HG03442 (cell line): ENCODE measurements around the gene PLEKHO1.
"Not testable (repeated sequence)": the region's sequence is repeated elsewhere in the genome, so short reads cannot be mapped to it uniquely, and the experiment has no call there.

ENCODE experiments used
- ATAC-seq: cut with Tn5 transposase; IDR thresholded peaks from one replicate; pipeline ENCODE4 v1.9.1; 2021; ENCODE audit warnings: mild to moderate bottlenecking, moderate library complexity; ENCODE audit not compliant: unreplicated experiment

Gene PLEKHO1, protein sequence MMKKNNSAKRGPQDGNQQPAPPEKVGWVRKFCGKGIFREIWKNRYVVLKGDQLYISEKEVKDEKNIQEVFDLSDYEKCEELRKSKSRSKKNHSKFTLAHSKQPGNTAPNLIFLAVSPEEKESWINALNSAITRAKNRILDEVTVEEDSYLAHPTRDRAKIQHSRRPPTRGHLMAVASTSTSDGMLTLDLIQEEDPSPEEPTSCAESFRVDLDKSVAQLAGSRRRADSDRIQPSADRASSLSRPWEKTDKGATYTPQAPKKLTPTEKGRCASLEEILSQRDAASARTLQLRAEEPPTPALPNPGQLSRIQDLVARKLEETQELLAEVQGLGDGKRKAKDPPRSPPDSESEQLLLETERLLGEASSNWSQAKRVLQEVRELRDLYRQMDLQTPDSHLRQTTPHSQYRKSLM

DNA sequence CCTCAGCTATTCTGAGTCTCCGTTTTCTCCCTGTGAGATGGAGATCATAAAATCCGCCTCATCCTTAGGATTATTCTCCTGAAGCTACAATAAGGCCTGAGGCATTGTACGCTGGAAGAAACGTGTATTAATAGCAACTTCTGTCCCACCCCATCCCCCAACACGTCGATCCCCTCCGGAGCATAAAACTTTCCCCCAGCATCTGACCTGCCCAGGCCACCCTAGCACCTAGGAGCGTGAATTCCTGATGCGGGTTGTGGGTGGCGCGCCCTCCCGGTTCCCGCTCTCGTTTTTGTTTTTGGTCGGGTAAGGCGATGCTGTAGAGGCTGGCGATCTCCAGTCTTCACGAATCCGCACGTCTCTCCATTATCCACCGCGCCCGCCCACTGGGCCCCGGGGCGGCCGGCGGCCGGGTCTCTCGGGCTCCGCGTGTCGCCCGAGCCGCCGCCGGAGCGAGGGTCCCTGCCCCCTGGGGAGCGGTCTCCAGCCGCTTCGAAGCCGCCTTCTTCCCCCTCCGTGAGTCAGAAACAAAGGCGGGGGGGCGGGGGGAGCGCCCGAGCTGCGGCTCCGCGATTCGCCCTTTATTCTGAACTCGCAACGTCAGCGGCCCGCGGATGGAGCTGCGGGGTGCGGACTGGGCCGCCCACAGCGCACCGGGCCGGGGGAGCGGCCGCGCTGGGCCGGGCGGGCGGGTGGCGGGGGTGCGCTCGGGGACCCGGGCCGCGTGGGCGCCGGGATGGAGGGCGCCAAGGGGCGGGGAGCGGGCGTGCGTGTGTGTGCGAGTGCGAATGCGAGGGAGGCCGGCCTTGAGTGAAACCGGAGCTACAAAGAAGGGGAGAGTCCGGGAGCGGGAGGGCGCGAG is at the start of gene PLEKHO1:
TSS of gene PLEKHO1 (plus strand) at position 646 of the 862 bp plus-strand sequence. CDS start 342 bp downstream, outside the sequence.
- no peak for ATAC-seq

DNA sequence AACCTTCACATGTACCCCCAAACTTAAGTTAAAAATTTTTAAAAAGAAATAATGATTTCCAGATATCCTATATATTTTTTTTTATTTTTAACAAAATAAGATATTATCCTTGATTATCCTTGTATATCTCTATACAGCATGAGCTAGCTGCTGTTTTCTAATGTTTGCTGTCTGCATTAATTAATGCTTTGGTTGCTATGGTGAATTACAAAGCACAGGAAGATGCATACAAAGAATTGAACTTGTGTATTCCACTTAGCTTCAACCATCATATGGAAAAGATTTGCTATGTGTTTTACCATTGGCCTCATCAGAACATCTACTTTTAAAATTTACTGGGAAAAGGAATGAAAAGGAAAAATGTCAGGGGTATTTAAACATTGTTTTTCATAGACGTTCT is 46.7 kb upstream of the PLEKHO1 start:
- no peak for ATAC-seq

DNA sequence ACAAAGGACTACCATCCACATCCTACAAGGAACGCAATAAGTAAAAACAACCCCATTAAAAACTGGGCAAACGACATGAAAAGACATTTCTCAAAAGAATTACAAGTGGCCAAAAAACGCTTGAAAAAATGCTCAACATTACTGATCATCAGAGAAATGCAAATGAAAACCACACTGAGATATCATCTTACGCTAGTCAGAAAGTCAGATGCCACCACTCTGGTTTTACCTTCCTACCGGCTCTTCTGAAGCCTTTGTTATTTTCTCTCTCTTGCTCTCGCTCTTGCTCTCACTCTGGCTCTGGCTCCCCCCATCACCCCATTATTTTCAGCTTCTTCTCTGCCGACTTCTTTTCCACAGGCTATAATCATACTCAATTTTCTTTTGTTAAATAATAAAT is 43.4 kb upstream of the PLEKHO1 start:
- no peak for ATAC-seq

DNA sequence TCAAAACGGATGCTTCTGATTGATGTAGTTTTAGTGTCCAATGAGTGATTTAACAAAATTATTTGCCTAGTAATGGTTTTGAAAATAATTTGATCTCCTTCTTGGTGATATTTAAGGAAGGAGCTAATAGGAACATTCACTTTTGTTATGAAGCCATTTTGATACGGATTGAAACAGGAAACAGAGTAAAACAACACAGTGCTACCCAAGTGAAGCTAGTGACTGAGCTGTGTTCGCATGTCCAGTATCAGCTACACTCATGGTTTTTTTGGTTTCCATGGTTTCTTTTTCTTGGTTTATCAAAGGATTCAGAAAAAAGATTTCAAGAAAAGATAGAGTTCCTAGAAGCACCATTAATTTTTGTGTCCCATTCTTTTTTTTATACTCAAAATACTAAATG is 40.1 kb upstream of the PLEKHO1 start:
- ATAC-seq = no peak

DNA sequence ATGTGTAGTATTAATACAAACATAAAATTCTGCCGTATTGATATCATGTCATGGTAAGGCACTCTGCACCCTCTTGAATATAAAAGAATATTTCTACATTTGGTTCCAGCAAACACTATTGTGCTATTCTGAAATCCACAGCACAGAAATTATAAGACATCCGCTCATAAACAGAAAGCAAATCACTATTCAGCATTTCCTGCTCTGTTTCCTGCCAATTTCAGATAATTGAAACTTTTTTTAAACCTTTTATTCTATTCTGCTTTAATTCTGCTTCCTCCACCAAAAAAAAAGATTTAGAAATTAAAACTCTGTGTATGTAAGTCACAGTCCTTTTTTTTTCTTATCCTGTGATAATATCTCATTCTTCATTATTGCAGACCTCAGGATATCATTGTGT is 39.6 kb upstream of the PLEKHO1 start:
- ATAC-seq = no peak

DNA sequence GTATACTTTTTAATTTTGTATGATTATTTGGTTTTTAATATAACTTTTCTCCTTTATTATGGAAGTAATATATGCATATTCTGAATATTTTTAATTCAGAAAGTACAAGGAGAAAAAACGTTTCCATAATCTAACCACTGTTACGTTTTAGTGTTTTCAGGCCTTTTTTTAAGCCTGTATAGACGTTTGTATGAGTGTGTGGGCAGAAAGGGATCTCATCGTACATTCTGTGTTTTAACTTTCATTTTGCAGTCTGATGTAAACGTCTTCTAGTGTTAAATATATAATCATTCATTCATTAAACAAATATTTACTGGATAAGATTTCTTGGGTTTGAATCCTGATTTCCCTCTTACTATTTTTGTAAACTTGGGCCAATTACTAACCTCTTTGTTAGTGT is 38.0 kb upstream of the PLEKHO1 start:
- ATAC-seq = no peak

DNA sequence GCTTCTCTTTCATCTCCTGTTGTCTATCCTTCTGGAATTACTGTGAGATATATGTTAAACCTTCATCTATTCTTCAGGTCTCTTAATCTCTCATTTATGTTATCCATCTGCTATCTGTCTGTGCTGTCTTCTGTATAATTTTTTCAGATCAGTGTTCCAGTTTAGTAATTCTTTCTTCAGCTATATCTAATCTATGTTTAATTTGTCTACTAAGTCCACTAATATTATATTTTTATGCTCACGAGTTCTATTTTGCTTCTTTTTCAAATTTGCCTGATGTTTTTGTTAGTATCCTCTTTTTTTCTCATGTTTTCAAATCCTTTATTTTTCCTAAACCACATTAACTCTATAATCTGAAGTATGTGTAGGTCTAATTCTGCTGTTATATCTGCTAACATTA is 34.6 kb upstream of the PLEKHO1 start:
- ATAC-seq = no peak

DNA sequence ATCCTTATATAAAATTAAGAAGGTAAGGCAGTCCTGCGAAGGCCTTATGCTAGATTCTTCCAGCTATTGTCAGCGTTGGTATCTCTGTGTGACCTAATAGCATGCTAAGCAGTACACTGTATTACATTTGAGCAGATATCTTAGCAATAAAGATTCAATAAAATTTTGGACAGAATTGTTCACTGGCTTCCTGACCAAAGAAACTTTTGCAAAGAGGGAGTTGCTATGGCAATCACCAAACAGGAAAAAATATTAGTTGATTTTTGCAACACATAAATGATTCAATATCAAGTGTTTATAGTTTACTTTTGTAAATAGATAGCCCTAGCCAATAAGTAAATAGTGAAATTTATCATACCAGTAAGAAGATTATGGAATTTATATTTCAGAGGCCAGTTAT is 31.0 kb upstream of the PLEKHO1 start:
- no peak for ATAC-seq

DNA sequence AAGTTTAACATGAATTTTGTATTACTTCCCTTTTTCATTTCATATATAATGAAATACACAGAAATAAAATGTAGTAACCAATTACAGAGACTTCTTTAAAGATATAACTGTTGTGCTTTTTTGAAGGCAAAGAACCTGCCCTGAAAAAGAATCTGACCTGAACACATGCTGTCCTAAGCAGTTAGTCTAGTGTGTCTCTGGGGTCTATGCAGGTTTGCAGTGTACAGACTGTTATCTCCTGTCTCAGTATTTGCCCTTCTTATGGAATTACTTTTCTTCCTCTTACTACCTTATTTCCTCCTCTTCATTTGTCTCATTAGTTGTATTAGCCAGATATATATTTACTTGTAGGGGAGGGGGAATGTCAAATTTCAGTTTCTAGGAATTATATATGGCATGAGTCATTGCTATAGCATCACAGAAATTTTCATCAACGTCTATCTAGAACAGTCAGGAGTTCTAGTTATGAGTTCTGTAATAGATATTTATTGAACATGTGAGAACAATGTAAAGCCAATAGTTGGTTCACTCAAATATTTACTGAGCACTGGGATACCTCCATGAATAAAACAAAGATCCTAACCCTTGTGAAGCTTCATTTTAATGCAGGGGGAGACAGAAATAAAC is 28.4 kb upstream of the PLEKHO1 start:
- no peak for ATAC-seq

DNA sequence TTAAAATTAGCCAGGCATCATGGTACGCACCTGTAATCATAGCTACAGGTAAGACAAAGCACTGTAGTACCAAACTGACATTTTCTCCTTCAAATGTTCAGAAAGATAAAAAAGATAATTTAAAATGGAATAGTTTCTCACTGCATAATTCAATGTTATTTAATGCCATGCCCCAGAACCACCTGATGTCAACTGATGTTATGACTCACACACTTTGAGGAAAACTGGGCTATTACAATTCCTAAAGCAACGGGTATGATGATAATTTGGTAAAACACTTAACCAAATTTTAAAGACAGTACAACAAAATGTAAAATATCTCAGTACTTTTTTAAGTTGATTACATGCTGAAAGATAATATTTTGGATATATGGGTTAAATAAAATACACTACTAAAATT is 22.9 kb upstream of the PLEKHO1 start:
- ATAC-seq = no peak

DNA sequence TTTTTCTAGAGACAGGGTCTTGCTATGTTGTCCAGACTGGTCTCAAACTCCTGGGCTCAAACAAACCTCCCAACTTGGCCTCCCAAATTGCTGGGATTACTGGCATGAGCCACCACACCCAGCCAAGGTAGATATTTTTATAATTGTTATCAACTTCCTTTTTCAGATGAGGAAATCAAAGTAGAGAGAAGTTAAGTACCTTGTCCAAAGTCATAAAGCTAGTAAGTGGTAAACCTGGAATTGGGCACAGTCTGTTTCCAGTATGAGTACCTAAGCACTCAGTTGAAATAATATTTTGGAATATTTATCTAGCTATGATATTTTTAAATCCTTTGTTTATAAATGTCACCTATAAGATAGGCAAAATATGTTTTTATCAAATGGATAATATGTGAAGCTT is 22.3 kb upstream of the PLEKHO1 start:
- no peak for ATAC-seq

DNA sequence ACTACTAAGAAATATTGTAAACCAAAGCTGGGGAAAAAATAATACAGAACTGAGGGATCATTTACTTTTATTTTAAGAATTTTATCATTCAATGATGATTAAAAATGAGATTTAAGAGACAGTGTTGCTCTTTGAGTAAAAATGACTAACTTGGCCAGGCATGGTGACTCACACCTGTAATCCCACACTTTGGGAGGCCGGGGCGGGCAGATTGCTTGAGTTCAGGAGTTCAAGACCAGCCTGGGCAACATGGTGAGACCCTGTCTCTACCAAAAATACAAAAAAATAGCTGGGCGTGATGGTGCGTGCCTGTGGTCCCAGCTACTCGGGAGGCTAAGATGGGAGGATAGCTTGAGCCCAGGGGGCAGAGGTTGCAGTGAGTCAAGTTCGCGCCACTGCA is 21.8 kb upstream of the PLEKHO1 start:
- ATAC-seq = no peak

DNA sequence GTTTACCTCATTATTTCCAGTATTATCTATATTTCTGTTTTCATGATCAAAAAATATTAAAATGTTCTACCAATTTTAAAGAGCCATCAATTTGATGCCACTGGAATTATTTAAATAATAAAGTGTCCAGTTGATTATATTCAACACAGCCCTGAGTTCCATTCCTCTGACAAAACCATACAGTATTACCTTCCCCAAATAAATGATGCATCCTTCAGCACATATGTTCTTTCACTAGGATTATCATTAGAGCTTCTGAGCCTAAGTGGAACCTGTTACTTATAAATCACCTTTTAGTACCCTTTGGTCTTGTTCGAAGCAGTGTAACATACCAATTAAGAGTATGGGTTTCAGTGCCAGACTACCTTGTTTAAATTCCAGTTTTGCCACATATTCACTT is 17.3 kb upstream of the PLEKHO1 start:
- ATAC-seq = no peak

DNA sequence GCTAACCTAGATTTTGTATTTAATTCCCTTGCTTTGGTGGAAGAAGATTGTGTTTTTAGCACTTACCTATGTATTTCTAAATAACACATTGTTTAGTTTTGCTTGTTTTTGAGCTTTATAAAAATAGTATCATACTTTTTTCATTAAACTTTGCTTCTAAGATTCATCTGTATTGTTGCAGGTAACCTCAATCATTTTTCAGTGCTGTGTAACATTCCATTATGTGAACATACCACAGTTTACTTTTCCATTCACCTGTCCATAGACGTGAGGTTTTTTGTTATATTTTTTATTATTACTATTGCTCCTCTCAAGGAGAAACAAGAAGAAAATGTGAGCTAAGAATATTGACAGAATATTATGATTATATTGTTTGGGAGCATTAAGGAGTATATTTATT is 15.2 kb upstream of the PLEKHO1 start:
- no peak for ATAC-seq

DNA sequence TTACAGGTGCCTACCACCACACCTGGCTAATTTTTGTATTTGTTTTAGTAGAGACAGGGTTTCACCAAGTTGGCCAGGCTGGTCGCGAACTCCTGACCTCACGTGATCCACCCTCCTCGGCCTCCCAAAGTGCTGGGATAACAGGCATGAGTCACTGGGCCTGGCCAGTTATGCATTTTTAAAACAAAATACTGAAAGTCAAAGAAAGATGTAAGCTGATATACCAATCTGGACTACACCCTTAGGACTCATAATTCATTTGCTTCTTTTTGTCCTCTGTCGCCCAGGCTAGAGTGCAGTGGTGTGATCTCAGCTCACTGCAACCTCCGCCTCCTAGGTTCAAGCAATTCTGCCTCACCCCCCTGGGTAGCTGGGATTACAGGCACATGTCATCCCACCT is 14.3 kb upstream of the PLEKHO1 start:
- ATAC-seq = not testable (repeated sequence)

DNA sequence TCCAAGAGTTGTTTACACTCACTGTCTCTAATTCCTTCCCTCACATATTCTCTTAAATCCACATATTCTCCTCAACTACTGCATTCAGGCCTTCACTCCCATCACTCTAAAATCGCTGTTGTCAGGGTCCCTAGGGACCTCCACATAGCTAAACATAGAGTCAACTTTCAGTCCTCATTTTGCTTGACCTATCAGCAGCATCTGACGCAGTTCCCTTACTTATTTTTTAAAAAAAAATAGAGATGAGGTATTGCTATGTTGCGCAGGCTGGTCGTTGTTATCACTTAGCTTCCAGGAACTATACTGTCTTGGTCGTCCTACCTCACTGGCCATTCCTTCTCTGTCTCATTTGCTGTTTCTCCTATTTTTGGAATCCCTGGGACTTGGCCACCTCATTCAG is 11.7 kb upstream of the PLEKHO1 start:
- no peak for ATAC-seq

DNA sequence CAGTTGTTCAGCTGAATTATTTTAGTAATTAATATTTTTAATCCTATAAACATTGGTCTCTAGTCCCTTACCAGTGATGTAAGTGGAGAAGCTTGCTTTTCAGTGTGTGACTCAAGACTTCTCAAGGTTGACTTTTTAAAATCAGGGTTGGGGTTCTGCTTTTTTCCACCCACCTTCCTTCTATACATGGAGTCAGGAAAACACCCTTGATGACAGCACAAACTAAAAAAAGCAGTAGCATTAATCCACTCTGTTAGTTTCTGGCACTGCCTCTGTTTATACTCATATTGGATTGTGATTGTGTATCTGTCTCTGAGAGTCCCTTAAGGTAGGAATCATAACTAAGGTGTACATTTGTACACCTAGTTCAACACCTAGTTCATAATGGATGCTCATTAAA is 8.3 kb upstream of the PLEKHO1 start:
- no peak for ATAC-seq

DNA sequence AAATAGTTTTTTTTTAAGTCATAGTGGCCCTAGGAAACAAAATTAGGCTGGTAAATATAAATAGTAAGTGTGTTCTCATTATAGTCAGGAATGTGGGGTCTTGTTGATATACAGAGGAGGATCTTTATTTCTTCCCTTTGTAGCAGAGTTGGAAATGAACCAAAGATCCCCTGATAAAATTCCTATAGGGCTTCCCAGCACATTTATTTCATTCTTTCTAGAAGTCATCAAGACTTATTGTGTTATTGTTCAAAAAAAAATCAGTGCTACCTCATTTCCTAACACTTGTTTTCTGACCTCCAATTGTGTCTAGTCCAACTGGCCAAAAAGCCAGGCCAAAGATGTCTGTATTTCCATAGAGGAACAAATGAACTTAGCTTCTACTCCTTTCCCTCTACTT is 7.6 kb upstream of the PLEKHO1 start:
- no peak for ATAC-seq

DNA sequence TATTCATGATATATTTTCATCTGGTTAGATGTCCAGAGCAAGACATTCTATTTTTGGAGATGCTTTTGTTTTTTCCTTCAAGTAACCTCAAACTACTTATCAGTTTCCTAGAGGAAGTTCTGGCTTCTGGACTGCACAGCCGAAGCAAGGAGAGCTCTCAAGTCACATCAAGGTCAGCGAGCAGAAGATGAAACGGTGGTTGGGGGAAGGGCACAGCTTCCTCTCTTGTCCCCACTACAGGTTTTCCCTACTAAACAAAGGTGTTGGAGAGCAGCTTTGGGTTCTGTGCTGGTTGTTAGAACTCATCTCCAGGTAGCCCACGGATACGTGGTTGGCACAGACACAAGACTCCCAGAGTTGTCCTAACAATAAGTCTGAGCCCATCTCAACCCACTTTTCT is 5.1 kb upstream of the PLEKHO1 start:
- ATAC-seq = no peak

DNA sequence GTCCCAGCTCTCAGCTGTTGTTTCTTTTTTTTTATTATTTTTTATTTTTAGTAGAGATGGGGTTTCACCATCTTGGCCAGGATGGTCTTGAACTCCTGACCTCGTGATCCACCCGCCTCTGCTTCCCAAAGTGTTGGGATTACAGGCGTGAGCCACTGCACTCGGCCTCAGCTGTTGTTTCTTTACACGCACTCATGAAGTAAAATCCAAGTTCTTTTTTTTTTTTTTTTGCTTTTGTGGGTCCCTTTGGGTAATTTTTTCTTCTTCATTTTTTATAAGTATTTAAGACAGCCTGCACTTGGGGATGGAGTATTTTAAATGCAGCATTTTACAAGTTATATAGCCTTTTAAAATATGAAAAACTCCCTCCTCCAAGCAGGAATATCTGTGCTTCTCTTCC is 3.7 kb upstream of the PLEKHO1 start:
- ATAC-seq = not testable (repeated sequence)

DNA sequence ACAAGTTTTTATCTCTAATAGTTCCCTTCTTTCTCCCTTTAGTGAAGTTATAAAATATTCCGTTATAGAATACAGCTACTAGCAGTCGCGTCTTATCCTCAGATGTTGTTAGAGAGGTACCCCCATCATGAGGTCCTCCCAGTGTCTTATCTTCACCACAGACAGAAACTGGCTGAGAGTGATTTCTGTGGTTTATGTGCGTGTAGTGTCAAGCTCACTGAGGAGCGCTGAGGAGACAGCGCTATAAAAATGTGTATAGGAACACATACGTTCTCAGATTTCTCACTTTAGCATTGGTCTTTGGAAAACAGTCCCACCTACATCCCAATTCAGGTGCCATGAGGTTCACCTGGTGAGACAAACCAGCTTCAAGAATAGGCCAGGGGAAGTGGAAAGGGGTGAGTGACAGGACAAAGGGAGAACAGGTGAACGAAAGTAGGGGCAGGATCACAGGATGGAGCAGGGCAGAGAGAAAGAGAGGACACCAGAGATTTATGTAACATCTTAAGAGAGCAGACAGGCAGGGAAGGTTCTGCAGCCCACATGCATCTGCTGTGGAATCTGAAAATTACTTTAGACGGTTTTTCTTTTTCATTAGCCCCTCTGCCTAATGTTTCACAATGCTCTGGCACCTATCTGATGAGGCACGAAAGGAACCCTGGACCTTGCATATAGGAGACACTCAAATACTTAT is 2.7 kb upstream of the PLEKHO1 start:
- no peak for ATAC-seq
